GM21737 (cell line): Measurements from ENCODE around the gene RND1.

Experiments
- ATAC-seq: cut with Tn5 transposase; IDR thresholded peaks from one replicate; pipeline ENCODE4 v1.9.1; 2021; ENCODE audit warnings: mild to moderate bottlenecking, moderate library complexity; ENCODE audit not compliant: unreplicated experiment

Gene RND1

DNA sequence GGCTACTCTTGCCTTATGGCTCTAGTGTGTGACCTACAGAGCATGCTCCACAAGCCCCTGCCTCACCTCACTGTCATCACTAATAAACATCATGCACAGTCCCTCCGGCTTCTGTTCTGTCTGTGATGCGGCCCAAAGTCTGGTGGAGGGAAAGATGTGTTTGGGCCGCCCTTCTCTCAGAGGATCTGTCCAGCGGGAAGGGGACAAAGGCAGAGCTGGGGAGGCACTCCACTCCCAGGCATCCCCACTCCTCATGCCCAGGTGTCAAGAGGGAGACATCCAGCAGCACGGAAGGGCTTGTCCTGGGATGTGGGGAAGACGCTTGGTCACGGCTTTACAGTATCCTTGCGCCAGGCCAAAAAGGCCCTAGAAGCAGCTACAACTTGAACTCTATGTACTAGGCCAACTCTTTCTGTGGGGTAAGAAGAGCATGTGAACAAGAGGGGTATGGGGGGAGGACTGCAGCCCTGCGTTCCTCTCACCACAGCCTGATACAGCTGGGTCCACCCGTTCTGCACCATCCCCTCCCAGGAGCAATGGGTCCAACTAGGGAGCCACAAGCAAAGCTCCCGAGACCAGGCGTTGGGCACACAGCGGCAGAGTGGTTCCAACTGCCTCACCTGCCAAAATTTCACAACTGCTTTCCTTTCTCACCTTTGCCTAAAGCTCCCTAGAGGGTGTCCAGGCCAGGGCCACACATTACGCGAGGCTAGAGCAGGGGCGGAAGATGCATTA, 36.7 kb downstream of the RND1 start:
- ATAC-seq = no peak

DNA sequence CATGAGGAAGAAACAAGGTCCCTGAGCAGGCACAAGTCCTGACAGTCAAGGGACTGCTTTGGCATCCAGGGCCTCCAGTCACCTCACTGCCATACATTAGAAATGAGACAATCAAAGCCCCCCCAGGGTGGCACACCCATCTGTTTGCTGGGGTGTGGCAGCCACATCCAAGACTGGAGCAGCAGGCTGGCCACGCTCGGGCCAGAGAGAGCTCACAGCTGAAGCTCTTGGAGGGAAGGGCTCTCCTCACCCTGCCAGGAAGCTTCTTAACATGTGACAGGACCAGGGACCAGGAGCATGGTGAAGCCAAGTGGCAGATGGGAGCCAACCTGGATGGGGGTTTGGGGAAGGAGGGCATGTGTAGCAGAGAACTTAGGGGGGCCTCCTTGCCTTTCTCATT, 37.4 kb downstream of the RND1 start:
- ATAC-seq = no peak

DNA sequence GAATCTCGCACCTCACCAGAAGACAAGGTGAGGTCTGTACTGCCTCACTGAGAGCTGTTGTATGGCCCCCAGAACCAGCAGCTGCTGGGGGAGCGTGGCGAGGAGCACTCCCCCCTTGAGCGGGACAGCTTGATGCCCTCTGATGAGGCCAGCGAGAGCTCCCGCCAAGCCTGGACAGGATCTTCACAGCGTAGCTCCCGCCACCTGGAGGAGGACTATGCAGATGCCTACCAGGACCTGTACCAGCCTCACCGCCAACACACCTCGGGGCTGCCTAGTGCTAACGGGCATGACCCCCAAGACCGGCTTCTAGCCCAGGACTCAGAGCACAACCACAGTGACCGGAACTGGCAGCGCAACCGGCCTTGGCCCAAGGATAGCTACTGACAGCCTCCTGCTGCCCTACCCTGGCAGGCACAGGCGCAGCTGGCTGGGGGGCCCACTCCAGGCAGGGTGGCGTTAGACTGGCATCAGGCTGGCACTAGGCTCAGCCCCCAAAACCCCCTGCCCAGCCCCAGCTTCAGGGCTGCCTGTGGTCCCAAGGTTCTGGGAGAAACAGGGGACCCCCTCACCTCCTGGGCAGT, 38.1 kb downstream of the RND1 start:
- no peak for ATAC-seq

DNA sequence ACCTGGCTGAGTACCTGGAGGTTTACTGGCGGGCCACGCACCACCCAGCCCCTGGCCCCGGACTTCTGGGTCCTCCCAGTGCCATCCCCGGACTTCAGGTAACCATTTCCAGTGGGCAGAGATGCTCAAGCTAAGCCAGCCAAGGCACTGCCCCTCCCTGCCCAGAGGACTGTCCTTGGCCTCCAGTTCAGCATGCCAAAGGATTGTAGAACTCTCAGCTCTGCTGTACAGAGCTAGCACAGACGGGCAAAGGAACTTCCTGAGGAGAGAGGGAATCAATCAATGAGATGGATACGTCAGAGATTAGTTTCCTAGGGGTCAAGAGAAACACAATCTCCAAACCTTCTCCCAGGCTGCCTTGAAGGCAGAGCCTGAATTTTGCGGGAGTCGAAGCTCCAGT, 38.6 kb downstream of the RND1 start:
- no peak for ATAC-seq

DNA sequence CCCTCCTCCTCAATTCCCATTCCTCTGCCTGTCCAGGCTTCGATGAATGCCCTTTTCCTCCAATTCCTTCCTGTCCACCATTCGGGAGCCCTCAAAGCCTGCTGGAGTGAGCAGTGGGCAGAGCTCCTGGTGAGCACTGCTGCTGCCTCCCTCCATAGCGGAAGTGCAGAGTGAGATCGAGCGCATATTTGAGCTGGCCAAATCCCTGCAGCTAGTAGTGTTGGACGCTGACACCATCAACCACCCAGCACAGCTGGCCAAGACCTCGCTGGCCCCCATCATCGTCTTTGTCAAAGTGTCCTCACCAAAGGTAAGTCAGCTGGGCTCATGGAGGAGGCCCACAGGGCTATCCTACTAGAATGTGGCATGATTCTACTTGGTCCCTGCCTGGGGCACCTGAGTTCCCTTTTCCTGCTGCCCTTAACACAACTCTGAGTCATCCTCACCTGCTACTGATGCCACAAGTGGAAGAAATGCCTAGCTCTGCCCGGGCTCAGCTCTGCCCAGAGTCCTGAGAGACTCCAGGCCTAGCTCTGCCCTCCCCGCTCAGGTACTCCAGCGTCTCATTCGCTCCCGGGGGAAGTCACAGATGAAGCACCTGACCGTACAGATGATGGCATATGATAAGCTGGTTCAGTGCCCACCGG, 39.3 kb downstream of the RND1 start:
- ATAC-seq = no peak

DNA sequence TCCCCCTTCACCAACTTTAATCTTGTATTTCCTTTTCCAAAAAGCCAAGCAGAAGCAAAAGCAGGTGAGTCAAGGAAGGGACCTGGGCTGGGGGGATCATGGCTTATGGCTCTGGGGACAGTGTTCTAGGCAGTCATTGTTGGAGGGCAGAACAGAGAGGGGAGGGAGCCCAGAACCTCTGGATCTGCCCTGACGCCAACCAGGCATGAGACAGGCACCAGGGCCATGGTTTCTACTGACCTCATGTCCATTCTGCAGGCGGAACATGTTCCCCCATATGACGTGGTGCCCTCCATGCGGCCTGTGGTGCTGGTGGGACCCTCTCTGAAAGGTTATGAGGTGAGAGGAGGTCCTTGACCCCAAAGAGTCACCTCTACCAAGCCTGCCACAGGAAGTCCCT, 40.8 kb downstream of the RND1 start:
- ATAC-seq = no peak

DNA sequence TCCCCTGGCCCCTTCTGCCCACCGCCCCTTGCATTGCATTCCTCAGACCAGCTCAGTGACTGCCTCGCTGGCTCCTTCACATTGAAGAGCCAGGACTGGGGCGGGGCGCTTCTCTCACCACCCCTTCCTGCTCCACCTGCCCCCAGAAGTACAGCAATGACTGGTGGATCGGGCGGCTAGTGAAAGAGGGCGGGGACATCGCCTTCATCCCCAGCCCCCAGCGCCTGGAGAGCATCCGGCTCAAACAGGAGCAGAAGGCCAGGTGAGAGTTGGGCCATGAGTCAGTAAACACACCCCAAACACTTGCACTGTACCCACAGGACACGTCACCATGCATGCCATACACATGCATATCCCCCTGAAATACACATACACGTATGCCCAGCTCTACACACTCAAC, 41.6 kb downstream of the RND1 start:
- no peak for ATAC-seq

DNA sequence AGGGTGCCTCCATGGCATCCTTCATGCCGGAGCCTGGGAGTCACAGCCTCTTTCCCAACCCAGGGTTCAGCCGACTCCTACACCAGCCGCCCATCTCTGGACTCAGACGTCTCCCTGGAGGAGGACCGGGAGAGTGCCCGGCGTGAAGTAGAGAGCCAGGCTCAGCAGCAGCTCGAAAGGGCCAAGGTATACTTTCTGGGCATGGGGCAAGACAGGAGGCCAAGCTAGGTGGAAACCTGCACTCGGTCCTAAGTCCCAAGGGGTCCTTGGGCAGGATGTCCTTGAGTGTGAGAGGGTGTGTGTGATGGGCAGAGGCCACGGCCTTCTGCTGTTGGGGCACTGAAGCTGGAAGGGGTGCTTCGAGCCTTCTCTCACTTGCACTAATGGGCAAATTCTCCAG, 42.4 kb downstream of the RND1 start:
- ATAC-seq = no peak

DNA sequence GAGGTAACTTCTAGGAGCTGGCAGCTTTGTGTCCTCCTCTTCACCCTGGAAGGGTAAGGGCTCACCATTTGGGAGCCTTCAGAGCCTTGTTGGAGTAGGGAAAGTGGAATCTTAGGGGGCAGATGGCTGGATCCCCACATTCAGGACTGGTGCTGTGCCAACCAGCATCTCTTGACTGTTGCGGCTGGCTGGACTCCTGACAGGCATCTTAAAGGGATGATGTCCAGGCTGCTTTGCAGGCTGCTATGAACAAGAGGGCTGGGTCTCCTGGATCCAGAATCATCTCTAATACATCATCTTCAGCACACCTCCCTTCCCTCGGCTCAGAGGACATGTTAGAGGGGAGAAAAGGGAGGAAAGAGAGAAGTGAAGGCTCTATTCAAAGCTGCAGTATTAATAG, 43.0 kb downstream of the RND1 start:
- no peak for ATAC-seq

DNA sequence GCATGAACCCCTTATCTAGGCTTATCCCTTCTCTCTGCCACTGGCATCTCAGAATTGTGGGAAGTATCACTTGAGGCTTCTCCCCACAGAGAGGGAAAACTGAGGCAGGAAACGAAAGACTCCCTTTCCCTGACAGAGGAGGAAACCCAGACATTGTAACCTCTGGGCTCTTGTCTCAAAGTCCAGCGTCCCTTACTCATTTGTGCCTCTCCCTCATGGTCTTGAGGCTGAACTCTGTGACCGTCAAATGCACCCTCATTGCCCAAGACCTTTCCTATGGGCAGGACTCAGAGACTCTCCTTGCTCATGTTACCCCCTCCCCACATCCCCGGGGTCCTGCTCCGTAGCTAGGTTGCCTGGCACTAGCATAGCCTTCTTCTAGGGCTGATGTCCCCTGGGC, 43.5 kb downstream of the RND1 start:
- no peak for ATAC-seq

DNA sequence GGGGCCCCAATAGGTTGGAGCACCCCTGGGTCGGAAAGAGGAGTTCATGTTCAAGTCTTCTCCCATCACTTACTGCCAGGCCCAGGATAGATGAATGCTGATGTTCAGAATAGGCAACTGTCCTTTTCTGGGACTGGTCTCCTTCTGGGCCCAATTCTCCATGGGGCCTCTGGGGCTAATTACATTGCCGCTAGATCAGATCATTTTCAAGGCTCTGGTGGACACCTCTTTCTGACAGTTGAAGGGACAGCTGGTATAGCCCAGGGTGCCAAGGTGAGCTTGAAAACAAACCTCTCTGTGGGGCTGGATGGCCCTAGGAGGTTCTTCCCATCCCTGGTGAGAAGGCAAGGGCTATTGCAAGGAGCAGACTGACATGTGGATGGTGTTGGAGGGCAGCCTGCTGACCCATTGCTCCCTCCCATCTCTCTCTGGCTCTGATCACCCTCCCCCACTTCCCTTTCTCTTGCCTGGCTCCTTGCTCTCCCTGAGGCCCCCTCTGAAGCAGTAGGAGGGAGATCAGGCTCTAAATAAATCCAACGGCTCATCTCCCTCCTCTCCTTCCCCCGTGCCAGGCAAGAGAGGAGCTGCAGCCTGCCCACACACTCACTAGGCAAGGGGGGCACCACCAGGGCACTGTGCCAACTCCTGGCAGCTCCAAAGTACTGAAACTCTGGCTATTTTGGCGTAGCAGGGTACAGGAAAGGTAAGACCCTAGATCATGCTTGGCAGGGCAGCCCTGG, 45.5 kb downstream of the RND1 start:
- ATAC-seq = no peak

DNA sequence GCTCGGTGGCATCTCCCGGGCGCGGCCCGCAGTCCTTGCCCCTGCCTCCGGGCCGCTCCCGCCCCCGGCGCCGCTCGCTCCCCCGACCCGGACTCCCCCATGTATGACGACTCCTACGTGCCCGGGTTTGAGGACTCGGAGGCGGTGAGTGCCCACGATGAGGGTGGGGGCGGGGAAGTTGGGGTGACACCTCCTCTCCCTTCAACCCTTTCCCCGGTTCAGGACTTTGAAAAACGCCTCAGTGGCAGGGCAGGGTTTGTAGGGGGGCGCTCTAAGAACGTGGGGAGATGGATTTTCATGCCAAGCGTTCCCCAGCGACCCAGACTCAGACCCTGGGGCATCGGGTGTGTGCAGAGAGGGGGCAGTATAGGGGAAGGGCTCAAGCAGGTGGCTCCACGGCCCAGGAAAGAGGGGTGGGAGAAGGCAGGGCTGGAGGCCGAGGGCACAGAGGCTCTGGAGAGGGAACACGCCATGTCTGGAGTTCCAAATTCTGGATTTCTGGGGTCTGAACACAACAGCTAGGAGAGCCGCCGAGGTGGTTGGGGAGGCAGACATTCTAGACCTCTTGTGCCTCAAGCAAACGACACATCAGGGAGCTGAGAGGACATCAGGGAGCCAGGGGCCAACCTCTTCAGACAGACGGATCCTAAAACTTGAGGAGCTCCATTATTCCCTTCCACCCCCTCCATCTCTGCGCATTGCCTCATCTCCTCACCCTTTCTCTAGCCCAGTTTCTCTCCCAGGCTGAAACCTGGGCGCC, 46.7 kb downstream of the RND1 start:
- ATAC-seq = no peak

DNA sequence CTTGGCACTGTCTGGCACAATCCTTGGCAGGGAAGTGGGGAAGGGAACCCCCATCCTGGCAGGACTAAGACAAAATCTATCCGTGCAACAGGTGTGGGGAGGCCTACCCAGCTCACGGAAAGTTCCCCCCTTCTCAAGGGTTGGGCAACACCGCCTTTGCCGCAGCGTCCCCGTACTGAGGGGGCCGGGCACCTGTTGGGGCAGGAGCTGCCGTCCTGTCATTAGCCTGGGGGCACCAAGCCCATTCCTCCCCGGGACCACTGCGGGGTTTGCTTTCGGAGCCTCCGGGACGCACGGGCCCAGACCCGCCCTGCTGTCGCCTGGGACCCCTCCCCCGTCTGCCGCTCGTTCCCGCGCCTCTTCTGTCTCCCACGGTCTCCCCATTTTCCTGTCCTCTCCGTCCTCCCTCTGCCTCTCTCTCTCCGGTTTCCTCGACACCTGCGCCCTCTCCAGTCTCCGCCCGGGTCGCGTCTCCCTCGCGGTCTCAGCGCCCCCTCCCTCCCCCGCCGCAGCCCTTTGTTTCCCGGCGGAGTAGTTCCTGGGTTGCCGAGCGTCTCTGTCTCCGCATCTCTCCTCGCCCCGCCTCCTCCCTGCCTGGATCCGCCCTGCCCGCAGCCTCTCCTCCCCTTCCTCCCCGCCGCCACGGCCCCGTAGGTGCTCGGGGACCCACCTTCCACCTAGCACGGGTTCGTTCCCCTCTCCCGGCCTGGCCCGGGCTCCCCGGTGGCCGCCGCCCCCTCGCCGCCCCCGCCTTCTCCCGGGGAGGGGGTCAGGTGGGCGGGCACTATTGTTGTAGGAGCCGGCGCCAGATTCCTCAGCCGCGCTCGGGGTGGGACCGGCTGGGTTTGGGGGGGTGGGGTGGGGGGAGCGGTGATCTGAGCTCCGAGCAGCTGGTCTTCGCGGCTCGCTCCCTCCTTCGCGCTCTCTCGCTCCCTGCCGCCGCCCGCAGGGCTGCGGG, 47.5 kb downstream of the RND1 start, which contains the start of gene CACNB3:
Gene CACNB3 (plus strand): TSS at position 624 of the 958 bp plus-strand sequence. CDS start 434 bp downstream, outside the sequence.
- peak; percentile 44 for ATAC-seq

DNA sequence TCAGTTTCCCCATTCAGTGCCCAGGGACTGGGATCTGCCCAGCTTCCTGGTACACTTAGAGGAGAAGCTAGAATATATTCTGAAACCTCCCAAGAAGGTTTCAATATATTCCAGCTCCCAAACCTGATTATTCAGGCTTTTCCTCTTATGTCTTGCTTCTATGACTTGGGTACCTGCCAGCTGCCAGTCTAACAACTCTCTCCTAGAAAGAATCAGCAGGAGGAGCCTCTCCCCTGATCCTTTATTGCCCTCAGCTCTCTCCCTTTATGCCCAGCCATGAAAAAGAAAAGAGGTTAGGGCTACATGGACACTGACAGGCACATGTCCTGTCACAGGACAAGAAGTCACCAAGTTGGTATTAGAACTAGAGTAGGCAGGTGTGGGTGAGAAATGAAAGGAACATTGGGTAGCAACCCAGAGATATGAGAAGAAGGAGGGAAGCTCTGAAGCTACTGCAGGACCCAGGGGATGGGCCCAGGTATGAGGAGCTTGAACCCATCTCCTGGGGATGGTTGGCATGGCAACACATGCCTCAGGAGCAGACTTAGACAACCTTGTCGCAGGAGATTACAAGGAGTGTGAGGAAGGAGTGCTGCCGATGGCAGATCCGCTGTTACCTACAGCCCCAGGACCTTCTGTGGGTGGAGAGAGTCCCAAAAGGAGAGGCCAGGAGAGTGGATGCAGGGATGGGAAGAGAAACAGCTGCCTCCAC, 49.4 kb downstream of the RND1 start:
- ATAC-seq = no peak

DNA sequence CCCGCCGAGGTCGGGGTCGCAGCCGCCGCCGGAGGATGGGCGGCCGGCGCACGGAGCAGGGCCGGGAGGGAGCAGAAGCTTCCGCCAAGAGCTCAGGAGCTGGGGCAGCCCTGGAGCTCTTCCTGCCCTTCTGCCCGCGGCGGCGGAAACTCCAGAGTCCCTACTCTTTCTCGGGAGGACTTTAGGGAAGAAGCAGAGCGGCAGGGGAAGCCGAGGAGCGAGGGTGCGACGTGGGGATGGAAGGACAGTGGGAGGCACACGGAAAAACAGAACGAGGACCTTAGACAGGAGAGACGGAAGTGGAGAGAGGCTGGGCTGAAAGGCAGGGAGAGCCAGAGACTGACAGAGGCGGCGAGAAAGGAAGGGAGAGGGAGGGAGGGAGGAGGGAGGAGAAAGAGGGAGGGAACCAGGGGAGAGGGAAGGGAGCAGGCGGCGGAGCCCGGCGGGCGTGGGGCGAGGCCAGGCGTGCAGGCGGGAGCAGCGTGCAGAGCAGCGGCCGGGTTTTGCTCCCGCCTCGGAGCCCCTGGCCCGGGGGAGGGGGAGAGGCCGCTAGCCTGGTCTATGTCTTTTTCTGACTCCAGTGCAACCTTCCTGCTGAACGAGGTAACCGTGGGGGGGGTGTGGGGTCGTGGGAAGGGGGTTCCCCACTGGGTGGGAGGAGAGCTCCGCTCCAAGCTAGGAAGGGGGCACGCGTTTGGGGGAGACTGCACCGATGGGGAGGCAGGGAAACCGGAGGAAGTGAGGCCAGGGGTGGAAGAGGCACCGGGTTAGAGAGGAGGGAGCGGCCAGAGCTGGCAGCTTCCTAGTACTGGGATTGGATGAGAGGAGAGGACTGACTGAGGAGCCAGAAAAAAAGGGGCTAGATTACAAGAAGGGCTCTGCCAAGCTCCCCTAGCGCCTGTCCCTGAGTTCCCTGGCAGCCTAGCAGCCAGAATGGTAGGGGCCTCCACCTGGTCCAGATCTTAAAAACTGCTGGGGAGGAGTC, 50.3 kb downstream of the RND1 start:
- ATAC-seq = no peak

DNA sequence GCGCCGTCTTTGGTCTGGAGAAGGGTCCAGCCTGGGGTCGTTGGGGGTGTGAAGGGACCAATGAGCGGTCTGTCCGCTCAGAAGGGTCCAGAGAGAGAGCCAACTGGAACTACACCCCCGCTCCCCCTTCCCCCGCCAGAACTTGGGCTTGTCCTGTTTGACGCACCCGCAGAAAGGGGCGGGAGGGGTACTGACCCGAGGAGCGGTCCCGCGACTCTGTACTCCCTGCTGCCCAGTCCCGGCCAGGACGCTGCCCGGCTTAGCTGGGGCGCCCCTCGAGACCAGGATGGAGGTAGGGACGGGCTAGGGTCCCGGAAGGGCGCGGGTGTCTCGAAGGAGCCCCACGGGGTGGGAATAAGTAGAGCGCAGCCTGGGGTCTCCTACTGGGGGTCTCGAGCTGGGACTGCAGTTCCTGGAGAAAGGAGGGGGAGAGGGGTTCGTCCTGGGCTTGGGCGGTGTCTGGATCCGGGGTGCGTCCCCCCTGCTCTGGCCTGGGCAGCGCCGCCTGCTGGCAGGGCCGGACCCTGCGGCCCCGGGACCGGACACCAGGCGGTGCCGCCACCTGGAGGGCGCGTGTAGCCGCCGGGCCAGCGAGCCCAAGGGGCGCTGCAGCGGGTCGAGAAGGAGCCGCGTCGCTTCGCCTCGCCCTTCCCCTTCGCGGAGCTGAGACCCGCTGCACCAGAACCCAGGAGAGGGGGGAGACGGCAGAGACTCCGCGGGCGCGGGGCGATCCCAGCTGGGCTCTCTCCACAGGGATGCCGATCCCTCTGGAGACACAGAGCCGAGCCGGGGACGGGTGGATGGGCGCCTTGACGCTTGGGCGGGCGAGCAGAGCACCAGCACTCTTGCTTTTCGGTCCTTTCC, 51.2 kb downstream of the RND1 start:
- peak; percentile 76 for ATAC-seq
